Measurements from ENCODE around the gene RCE1. TPM values are rescaled to one million over a fixed set of nuclear protein-coding genes. Genes with fewer than 3 reads are reported as not detected.
A peak's percentile ranks its signal among the peaks of the same experiment; 100 is the strongest.

The RCE1 gene
- total RNA-seq, 2 donors from 2014 or later, result 26.8 to 37.9 TPM

DNA sequence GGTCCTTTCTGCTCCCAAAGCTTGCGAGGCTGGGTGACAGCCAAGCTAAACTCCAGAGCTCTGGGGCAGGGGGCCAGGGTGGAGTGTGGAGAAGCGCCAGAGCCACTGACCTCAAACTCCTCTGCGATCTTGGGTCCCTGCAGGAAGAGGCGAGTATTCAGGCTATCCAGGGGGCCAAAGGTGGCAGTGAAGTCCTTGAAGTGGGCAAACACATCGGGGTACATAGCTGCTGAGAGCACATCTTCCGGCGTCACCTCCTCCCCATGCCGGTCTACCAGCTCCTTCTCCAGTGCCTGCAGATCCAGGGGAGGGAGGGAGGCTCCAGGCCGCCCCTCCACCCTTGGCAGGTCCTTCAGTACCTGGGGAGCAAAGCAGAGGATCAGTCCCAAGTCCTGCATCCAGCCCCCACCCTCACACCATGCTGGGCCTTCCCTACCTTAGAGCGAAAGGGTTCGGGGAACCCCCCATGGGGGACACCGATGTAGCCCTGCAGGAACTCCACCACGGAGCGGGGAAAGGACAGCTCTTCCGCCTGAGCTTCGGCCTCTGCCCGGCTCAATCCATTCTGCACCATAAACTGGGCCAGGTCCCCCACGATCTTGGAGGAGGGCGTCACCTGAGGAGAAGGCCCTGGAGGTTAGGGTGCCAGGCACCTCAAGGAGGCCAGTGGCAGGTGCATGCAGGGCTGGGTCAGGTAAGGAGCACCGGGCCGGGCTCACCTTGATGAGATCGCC lies 6.4 kb downstream of the RCE1 start:
- no peaks in the 10 kb centered on the region for H3K27me3 Mint-ChIP-seq
- no peak overlapping the region for H3K27ac Mint-ChIP-seq
- H3K4me1 Mint-ChIP-seq (ENCODE audit: low read depth in 2 of 2), result peaks cover 8 to 14% of the 10 kb centered on the region in 2 donors
- no peaks in the 10 kb centered on the region for H3K36me3 Mint-ChIP-seq
- DNase-seq (ENCODE audit: low spot score) (no peak), ATAC-seq (no peak)
- no peaks in the 10 kb centered on the region for H3K9me3 Mint-ChIP-seq
- H3K4me3 Mint-ChIP-seq, result no peak overlapping the region

DNA sequence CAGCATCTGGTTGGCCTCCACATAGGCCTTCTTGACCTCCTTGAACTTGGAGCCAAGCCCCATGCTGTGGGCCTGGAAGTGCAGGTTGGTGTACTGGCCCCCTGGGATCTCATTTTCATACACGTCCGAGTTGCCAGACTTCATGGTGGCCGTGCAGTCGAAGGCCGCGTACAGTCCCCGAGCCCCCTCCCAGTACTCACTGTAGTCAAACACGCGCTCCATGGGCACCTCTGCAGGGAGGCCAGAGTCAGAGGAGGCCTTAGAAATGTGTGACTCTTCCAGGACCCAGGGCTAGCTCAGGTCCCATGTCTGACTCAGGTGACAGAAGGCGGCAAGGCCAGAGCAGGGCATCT lies 7.0 kb downstream of the RCE1 start:
- Mint-ChIP-seq H3K4me1 (ENCODE audit: low read depth in 2 of 2) (peaks cover 8% of the 10 kb centered on the region in 2 donors), H3K36me3 (no peaks in the 10 kb centered on the region), H3K9me3 (no peaks in the 10 kb centered on the region), H3K27me3 (no peaks in the 10 kb centered on the region), H3K27ac (no peak overlapping the region), H3K4me3 (no peak overlapping the region)
- ATAC-seq, result no peak
- no peak for DNase-seq (ENCODE audit: low spot score)

DNA sequence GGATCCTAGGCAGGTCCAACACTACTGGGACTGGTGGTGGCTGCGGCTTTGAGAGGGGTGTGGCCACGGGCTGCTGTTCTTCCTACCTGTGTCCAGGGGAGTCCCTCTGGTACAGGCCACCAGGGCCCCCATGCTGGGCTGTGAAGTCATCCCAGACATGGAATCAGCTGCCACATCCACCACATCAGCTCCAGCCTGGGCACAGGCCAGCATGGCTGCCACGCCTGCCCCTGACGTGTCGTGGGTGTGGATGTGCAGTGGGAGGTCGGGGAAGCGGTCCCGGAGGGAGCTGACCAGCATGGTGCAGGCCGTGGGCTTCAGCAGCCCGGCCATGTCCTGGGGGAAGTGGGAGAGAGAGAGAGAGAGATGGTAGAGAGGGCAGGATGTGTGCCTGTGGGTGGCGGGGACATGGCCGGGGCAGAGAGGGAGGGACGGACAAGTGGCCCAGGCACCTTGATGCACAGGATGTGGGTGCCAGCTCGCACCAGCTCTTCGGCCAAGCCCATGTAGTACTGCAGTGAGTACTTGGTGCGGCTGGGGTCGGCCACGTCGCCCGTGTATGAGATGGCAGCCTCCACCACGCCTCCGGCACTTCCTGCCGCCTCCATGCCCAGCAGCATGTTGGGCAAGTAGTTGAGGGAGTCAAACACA lies 7.5 kb downstream of the RCE1 start:
- ATAC-seq (peak in 1 of 2 donors; percentile 3), DNase-seq (ENCODE audit: low spot score) (no peak)
- Mint-ChIP-seq H3K27me3 (no peaks in the 10 kb centered on the region), H3K9me3 (no peaks in the 10 kb centered on the region), H3K4me3 (no peak overlapping the region), H3K27ac (no peak overlapping the region), H3K36me3 (no peaks in the 10 kb centered on the region), H3K4me1 (ENCODE audit: low read depth in 2 of 2) (peaks cover 8% of the 10 kb centered on the region in 2 donors)

DNA sequence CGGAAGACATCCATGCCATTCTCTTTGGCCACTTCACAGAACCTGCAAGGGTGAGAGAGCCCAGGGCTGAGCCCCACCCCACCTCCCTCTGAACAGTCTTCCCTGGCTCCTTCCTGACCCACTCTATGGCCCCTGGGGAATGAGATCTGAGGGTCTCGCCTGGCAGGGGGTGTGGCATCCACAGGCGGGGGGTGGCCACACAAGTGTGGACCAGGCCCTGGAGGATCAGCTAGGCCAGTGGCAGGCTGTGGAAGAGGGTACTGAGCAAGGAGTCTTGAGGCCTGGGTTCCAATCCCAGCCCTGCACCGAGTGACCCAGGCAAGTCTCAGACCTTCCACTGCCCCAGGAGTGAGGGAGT lies 8.0 kb downstream of the RCE1 start:
- Mint-ChIP-seq H3K4me1 (ENCODE audit: low read depth in 2 of 2) (peaks cover 8 to 10% of the 10 kb centered on the region in 2 donors), H3K4me3 (no peak overlapping the region), H3K27ac (no peak overlapping the region), H3K27me3 (no peaks in the 10 kb centered on the region), H3K9me3 (no peaks in the 10 kb centered on the region), H3K36me3 (no peaks in the 10 kb centered on the region)
- no peak for DNase-seq (ENCODE audit: low spot score)
- no peak for ATAC-seq

DNA sequence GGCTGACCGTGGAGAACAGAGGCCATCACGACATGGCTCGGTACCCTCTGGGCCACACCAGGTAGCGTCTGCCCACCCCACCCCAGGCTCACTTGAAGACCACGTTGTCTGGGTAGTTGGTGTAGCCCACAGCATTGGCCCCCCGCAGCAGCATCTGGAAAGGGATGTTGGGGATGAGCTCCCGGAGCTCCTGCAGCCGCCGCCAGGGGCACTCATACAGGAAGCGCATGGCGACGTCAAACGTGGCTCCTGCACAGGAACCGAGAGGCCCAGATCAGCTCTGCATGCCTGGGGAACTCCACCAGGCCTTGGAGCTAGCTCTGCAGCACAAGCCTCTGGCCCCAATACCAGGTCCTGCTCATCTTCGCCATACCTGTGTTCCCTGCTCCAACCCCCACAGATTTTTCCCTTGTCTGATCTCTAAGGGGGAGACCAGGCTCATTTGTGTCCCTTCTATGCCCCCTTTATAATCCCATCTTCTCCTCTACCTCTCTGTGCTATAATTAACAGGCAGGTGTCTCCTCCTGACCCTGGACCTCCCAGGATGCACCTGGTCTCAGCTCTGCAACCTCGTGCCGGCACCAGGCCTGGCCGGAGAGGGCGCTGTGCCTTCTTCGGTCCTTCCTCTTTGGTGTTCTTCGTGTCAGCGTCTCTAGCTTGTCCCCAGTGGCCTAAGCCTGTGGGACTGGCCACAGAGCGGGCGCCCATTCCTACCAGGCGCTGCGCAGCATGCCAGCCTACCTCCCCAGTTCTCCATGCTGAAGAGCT lies 8.6 kb downstream of the RCE1 start:
- Mint-ChIP-seq H3K4me3 (no peak overlapping the region), H3K27ac (no peak overlapping the region), H3K27me3 (no peaks in the 10 kb centered on the region), H3K36me3 (no peaks in the 10 kb centered on the region), H3K9me3 (no peaks in the 10 kb centered on the region), H3K4me1 (ENCODE audit: low read depth in 2 of 2) (peaks cover 8 to 10% of the 10 kb centered on the region in 2 donors)
- ATAC-seq (no peak), DNase-seq (ENCODE audit: low spot score) (peak; percentile 58)

DNA sequence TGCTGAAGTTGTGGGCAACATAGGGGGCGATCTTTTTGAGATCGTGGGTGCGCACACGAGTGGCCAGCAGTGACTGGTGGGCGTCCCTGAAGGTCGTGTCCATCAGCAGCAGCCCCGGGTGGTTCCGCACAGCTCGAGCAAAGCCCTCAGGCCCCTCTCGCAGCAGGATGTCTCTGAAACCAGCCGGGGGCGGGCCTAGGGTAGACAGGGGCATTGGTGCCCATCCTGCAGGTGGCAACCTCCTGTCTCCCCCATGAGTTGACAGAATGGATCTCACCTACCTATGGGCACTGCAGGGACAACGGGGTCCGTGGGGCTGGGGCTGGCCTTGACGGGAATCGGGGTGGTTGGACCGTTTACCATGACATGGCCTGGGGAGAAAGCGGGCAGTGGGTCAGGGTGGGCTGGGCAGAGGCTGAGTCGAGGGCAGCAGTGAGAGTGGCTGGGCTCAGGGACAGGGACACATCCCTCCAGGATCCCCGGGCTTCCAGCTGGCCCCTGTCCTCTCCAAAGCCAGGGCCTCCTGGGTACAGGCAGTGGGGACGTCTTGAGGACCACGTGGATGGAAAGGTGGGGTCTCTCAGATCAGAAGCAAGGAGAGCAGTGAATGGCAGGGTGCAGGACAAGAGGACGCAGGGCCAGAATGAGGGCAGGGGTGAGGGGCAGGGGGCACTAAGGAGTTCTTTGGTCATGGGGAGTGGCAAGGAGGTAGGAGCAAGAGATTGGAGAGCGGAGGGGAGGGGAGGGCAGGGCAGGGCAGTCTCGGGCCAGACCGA lies 9.4 kb downstream of the RCE1 start:
- H3K4me3 Mint-ChIP-seq, result no peak overlapping the region
- peaks cover 8 to 10% of the 10 kb centered on the region in 2 donors for H3K4me1 Mint-ChIP-seq (ENCODE audit: low read depth in 2 of 2)
- no peaks in the 10 kb centered on the region for H3K27me3 Mint-ChIP-seq
- no peaks in the 10 kb centered on the region for H3K9me3 Mint-ChIP-seq
- DNase-seq (ENCODE audit: low spot score), result peak; percentile 59
- ATAC-seq, result no peak
- no peak overlapping the region for H3K27ac Mint-ChIP-seq
- no peaks in the 10 kb centered on the region for H3K36me3 Mint-ChIP-seq

DNA sequence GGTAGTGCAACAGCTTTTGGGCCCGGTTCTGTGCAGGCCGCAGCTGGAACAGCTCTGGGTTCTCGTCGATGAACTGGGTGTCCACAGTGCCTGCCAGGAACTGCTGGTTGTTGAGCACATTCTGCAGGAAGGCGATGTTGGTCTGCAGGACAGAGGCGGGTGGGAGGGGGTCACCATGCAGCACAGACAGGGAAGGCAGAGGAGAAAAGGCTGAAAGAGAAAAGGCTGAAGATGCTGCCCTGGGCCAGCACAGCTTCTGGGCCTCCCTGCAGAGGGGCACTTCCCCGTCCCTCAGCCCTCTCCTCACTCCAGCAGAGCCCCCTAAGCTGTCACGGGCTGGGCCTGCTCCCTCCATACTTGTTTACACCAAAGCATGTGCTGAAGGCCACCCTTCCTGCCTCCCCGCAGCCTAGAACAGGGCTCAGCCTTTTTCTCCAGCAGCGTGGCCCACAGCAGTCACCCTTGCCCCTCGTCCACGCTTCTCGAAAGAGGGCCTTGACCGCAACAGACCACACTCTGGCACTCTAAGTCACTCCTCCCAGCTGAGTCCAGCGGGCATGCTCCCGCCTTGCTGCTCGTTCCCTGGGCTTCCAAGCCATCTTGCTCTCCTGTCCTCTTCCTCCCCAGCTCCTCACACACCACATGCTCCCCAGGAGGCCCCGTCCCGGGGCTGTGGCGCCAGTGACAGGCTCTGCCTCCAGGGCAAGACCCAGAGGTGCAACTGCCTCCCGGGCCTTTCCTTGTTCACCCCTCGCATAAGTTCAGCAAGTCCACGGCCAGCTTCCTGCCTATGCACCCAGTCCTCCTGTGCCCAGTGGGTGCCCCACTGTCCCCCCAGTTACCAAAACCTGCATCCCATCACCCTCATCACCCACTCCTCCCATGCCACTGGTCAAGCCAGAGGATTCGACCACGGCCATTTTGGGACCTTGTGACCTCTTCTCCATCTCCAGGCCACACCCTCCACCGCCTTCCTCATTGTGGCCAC lies 10.3 kb downstream of the RCE1 start:
- Mint-ChIP-seq H3K27me3 (no peaks in the 10 kb centered on the region), H3K4me1 (ENCODE audit: low read depth in 2 of 2) (peaks cover 8 to 10% of the 10 kb centered on the region in 2 donors), H3K9me3 (no peaks in the 10 kb centered on the region), H3K4me3 (no peak overlapping the region), H3K36me3 (no peaks in the 10 kb centered on the region), H3K27ac (peak overlapping the region in 1 of 2 donors; percentile 5)
- ATAC-seq (no peak), DNase-seq (ENCODE audit: low spot score) (peak; percentile 56)

DNA sequence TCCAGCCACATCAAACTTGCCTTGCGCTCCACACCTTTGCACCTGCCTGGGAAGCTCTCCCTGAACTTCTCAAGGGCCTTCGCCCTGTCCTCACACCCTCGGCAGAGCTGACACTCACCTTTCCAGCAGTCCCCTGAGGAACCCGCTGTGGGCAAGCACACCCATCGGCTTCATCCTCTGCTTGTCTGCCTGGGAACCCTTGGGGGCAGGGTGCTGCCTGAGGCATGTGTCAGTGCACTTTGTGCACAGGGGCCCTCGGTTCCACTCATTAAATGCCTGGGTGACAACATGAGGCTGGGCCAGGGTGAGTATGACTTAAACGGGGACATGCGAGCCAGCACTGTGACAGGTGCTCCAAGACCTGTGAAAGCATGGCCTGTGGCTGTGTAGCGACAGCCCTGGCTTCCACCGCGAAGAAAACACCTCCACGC lies 11.0 kb downstream of the RCE1 start:
- Mint-ChIP-seq H3K4me3 (no peak overlapping the region), H3K36me3 (no peaks in the 10 kb centered on the region), H3K4me1 (ENCODE audit: low read depth in 2 of 2) (peaks cover 8 to 10% of the 10 kb centered on the region in 2 donors), H3K27me3 (no peaks in the 10 kb centered on the region), H3K27ac (peak overlapping the region in 1 of 2 donors; percentile 5), H3K9me3 (no peaks in the 10 kb centered on the region)
- no peak for ATAC-seq
- peak; percentile 41 for DNase-seq (ENCODE audit: low spot score)

DNA sequence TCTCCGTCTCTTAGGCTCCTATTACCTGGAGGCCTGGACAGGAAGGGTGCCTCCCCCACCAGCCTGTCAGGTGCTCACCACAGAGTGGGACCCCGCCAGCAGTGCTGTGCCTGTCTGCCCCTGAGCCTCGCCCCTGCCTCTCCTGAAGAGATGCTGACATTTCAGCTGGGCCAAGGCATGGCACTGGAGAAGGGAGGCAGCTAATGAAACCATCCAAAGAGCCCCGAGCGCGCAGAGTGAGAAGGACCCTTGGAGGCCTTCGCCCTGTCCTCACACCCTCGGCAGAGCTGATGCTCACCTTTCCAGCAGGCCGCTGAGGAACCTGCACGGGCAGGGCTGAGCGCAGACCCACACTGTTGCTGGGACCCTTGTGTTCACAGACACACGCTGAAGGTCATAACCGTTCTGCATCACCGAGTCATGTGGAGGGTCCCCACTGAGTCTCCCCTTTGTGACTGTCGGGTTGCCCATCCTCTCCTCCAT lies 11.5 kb downstream of the RCE1 start:
- H3K9me3 Mint-ChIP-seq, result no peaks in the 10 kb centered on the region
- H3K27ac Mint-ChIP-seq, result no peak overlapping the region
- peaks cover 8 to 10% of the 10 kb centered on the region in 2 donors for H3K4me1 Mint-ChIP-seq (ENCODE audit: low read depth in 2 of 2)
- H3K27me3 Mint-ChIP-seq, result no peaks in the 10 kb centered on the region
- H3K4me3 Mint-ChIP-seq, result peak overlapping the region; percentile 73
- DNase-seq (ENCODE audit: low spot score) (peak; percentile 47), ATAC-seq (no peak)
- H3K36me3 Mint-ChIP-seq, result no peaks in the 10 kb centered on the region

DNA sequence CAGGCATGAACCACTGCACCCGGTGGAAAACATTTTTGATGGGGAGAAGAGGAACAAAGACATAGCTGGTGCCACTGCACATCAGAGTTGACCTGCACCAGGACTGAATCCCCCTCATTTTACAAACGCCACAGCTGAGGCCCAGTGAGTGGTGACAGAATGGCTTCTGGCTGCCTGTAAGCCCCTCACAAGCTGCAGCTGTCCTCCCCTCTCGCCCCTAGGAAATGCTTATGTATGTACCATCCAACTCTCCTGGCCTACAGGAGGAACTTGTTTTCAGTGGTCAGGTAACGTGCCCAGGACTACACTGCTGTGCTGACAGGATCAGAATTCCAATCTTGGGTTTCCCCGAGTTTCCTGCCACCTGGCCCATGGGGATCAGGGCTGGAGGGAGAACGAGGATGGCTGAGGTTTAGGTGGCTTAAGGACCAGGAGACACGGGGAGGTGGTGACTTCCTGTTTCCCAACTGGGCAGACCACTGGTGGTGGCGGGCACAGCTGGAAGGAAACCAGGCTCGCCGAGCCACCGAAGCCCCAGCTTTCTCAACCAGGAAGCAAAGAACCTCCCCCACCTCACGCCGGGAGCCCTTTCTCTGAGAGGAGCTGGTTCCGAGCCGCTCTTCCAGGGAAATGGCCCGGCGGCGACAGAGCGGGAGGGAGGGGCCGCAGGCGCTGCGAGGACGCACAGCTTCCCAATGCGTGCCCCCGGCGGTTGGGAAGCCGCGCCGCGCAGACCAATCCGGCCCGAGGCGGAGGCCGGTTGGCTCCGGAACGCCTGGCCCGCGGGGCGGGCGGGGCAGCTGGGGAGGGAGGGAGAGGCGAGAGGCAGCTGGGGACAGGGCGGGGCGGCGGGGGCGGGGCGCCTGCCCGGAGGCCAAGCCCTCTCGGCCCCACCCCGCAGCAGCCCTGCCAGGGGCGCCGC lies 12.6 kb downstream of the RCE1 start:
- Mint-ChIP-seq H3K9me3 (no peaks in the 10 kb centered on the region), H3K27ac (peak overlapping the region in 1 of 2 donors; percentile 43), H3K4me3 (peak overlapping the region; percentile 73), H3K36me3 (no peaks in the 10 kb centered on the region), H3K4me1 (ENCODE audit: low read depth in 2 of 2) (peaks cover 4 to 7% of the 10 kb centered on the region in 2 donors), H3K27me3 (no peaks in the 10 kb centered on the region)
- DNase-seq (ENCODE audit: low spot score), result peak; percentile 91
- peak; percentile 90 to 93 for ATAC-seq

DNA sequence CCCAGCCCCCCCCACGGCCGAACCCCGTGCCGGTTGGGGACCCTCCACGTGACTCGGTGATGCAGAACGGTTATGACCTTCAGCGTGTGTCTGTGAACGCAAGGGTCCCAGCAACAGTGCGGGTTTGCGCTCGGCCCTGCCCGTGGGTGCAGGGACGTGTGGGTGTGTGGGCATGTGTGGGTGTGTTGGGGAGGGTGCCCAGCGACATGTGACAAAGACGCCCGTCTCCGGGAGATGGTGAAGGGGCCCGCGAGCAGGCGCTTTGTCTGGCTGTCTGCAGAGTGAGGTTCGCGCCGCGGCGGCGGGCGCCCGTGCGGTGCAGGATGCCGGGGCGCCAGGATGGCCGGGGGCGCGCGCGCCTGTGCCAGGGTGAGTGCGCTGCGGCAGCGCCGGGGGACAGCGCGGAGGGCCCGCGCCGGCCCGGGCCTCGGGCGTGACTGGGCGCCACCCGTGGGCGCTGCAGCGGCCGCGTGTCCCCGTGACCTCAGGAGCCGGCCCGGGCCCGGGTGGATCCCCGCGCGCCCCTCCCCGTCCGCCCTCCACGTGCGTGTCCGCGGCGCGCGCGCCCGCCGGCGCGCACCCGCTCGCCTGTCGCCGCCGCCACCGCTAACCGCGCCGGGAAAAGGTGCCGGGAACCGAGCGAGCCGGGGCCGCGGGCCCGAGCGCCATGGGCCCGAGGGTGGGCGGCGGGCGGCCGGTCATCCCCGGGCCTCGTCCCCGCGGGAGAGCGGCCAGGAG lies 13.4 kb downstream of the RCE1 start, which contains the start of gene LRFN4:
TSS of gene LRFN4 (plus strand) at position 569 of the 738 bp plus-strand sequence. CDS start 681 bp downstream, outside the sequence.
- peak within 1 kb of the TSS; percentile 75 for H3K4me3 Mint-ChIP-seq
- peaks cover 4 to 7% of the 10 kb centered on the region in 2 donors for H3K4me1 Mint-ChIP-seq (ENCODE audit: low read depth in 2 of 2)
- DNase-seq (ENCODE audit: low spot score) (no peak), ATAC-seq (peak; percentile 56 to 61)
- no peaks in the 10 kb centered on the region for H3K9me3 Mint-ChIP-seq
- H3K27me3 Mint-ChIP-seq, result no peaks in the 10 kb centered on the region
- no peaks in the 10 kb centered on the region for H3K36me3 Mint-ChIP-seq
- peak within 1 kb of the TSS in 1 of 2 donors; percentile 43 for H3K27ac Mint-ChIP-seq
